Measurements from ENCODE around the gene OTULINL. TPM values are rescaled to one million over a fixed set of nuclear protein-coding genes. Genes with fewer than 3 reads are reported as not detected.

Gene OTULINL
- total and polyA plus RNA-seq, 3 experiments from 2014 or later = 15.4 to 24.5 (median 19.6) TPM

- Mint-ChIP-seq H3K4me3 (peak overlapping the region; percentile 18 to 84 (median 74)), H3K9me3 (no peaks in the 10 kb centered on the region), H3K4me1 (peaks cover 81 to 89% (median 86%) of the 10 kb centered on the region in 3 donors), H3K27ac (peak overlapping the region in 7 of 8 donors; percentile 52 to 95 (median 91)), H3K27me3 (no peaks in the 10 kb centered on the region), H3K36me3 (peaks cover 0 to 6% (median 3%) of the 10 kb centered on the region in 3 donors)
- no peak for DNase-seq
- CTCF ChIA-PET = no interaction called here
- no peak overlapping the region for H3K27ac ChIP-seq (ENCODE audit: low read depth, low read length)
- H3K4me3 ChIP-seq (ENCODE audit: low read length) = no peak overlapping the region
- POLR2A ChIA-PET = interaction anchor here (5.3 kb wide), 1 partner anchor 13 kb away, joined by 48 read pairs; the partner anchor contains the start of gene OTULINL
- H3K27me3 ChIP-seq (ENCODE audit: insufficient read depth, low read length, poor library complexity, severe bottlenecking) = no peaks in the 10 kb centered on the region
- H3K36me3 ChIP-seq (ENCODE audit: insufficient read depth, low read length) = no peaks in the 10 kb centered on the region
- peaks cover 71% of the 10 kb centered on the region for H3K4me1 ChIP-seq (ENCODE audit: insufficient read depth, low read length)
- H3K9me3 ChIP-seq (ENCODE audit: low read length) = no peaks in the 10 kb centered on the region
Measured at GRCh38 chr5:14595891-14596290, 14.3 kb downstream of the OTULINL start.

GRCh38 chr5:14597080-14597479, 15.5 kb downstream of the OTULINL start:
- ChIA-PET CTCF (interaction anchor here (1.0 kb wide), 1 partner anchor 11 kb away, joined by 3 read pairs; no protein-coding TSS in a partner anchor), POLR2A (no interaction called here)
- Histone ChIP-seq H3K9me3 (ENCODE audit: low read length) (no peaks in the 10 kb centered on the region), H3K27me3 (ENCODE audit: insufficient read depth, low read length, poor library complexity, severe bottlenecking) (no peaks in the 10 kb centered on the region), H3K36me3 (ENCODE audit: insufficient read depth, low read length) (peaks cover under 1% of the 10 kb centered on the region), H3K27ac (ENCODE audit: low read depth, low read length) (no peak overlapping the region), H3K4me1 (ENCODE audit: insufficient read depth, low read length) (peaks cover 60% of the 10 kb centered on the region), H3K4me3 (ENCODE audit: low read length) (no peak overlapping the region)
- no peaks in the 10 kb centered on the region for H3K9me3 Mint-ChIP-seq
- H3K4me3 Mint-ChIP-seq = peak overlapping the region in 1 of 7 donors; percentile 27
- peak overlapping the region in 5 of 8 donors; percentile 8 to 94 (median 48) for H3K27ac Mint-ChIP-seq
- H3K27me3 Mint-ChIP-seq = no peaks in the 10 kb centered on the region
- H3K4me1 Mint-ChIP-seq = peaks cover 71 to 77% (median 76%) of the 10 kb centered on the region in 3 donors
- peaks cover 0 to 17% (median 5%) of the 10 kb centered on the region in 3 donors for H3K36me3 Mint-ChIP-seq
- DNase-seq = no peak

- Histone ChIP-seq H3K27me3 (ENCODE audit: insufficient read depth, low read length, poor library complexity, severe bottlenecking) (no peaks in the 10 kb centered on the region), H3K9me3 (ENCODE audit: low read length) (no peaks in the 10 kb centered on the region), H3K4me1 (ENCODE audit: insufficient read depth, low read length) (peaks cover 48% of the 10 kb centered on the region), H3K36me3 (ENCODE audit: insufficient read depth, low read length) (peaks cover 10% of the 10 kb centered on the region), H3K4me3 (ENCODE audit: low read length) (no peak overlapping the region), H3K27ac (ENCODE audit: low read depth, low read length) (no peak overlapping the region)
- H3K9me3 Mint-ChIP-seq = no peaks in the 10 kb centered on the region
- no peak for DNase-seq
- peaks cover 61 to 71% (median 70%) of the 10 kb centered on the region in 3 donors for H3K4me1 Mint-ChIP-seq
- ChIA-PET CTCF (interaction anchor here (1.6 kb wide), 1 partner anchor 16 kb away, joined by 6 read pairs; no protein-coding TSS in a partner anchor), POLR2A (interaction anchor here (0.9 kb wide), 1 partner anchor 16 kb away, joined by 8 read pairs; no protein-coding TSS in a partner anchor)
- peaks cover 6 to 28% (median 12%) of the 10 kb centered on the region in 3 donors for H3K36me3 Mint-ChIP-seq
- H3K27me3 Mint-ChIP-seq = no peaks in the 10 kb centered on the region
- H3K4me3 Mint-ChIP-seq = peak overlapping the region in 3 of 7 donors; percentile 12 to 73 (median 44)
- H3K27ac Mint-ChIP-seq = peak overlapping the region in 3 of 8 donors; percentile 49 to 79 (median 78)
Measured at GRCh38 chr5:14598225-14598624, 16.6 kb downstream of the OTULINL start.

- H3K9me3 Mint-ChIP-seq = no peaks in the 10 kb centered on the region
- Histone ChIP-seq H3K9me3 (ENCODE audit: low read length) (no peaks in the 10 kb centered on the region), H3K4me3 (ENCODE audit: low read length) (no peak overlapping the region), H3K4me1 (ENCODE audit: insufficient read depth, low read length) (peaks cover 35% of the 10 kb centered on the region), H3K36me3 (ENCODE audit: insufficient read depth, low read length) (peaks cover 10% of the 10 kb centered on the region), H3K27ac (ENCODE audit: low read depth, low read length) (no peak overlapping the region), H3K27me3 (ENCODE audit: insufficient read depth, low read length, poor library complexity, severe bottlenecking) (no peaks in the 10 kb centered on the region)
- DNase-seq = no peak
- peak overlapping the region in 3 of 8 donors; percentile 10 to 72 (median 11) for H3K27ac Mint-ChIP-seq
- peaks cover 48 to 61% (median 57%) of the 10 kb centered on the region in 3 donors for H3K4me1 Mint-ChIP-seq
- POLR2A ChIA-PET = no interaction called here
- H3K27me3 Mint-ChIP-seq = no peaks in the 10 kb centered on the region
- H3K4me3 Mint-ChIP-seq = no peak overlapping the region
- H3K36me3 Mint-ChIP-seq = peaks cover 11 to 40% (median 16%) of the 10 kb centered on the region in 3 donors
- CTCF ChIA-PET = no interaction called here
Measured at GRCh38 chr5:14599476-14600127, 18.0 kb downstream of the OTULINL start.

GRCh38 chr5:14600846-14601245, 19.3 kb downstream of the OTULINL start:
- no peak overlapping the region for H3K4me3 ChIP-seq (ENCODE audit: low read length)
- peaks cover 36 to 49% (median 44%) of the 10 kb centered on the region in 3 donors for H3K4me1 Mint-ChIP-seq
- H3K27me3 ChIP-seq (ENCODE audit: insufficient read depth, low read length, poor library complexity, severe bottlenecking) = no peaks in the 10 kb centered on the region
- H3K27ac Mint-ChIP-seq = peak overlapping the region in 1 of 8 donors; percentile 51
- H3K4me1 ChIP-seq (ENCODE audit: insufficient read depth, low read length) = peaks cover 24% of the 10 kb centered on the region
- no peak overlapping the region for H3K4me3 Mint-ChIP-seq
- H3K9me3 ChIP-seq (ENCODE audit: low read length) = no peaks in the 10 kb centered on the region
- H3K36me3 ChIP-seq (ENCODE audit: insufficient read depth, low read length) = peaks cover 10% of the 10 kb centered on the region
- no peaks in the 10 kb centered on the region for H3K9me3 Mint-ChIP-seq
- H3K27ac ChIP-seq (ENCODE audit: low read depth, low read length) = no peak overlapping the region
- DNase-seq = no peak
- CTCF ChIA-PET = interaction anchor here (1.4 kb wide), 1 partner anchor 18 kb away, joined by 4 read pairs; no protein-coding TSS in a partner anchor
- POLR2A ChIA-PET = no interaction called here
- no peaks in the 10 kb centered on the region for H3K27me3 Mint-ChIP-seq
- peaks cover 19 to 50% (median 23%) of the 10 kb centered on the region in 3 donors for H3K36me3 Mint-ChIP-seq

- H3K9me3 ChIP-seq (ENCODE audit: low read length) = no peaks in the 10 kb centered on the region
- H3K36me3 Mint-ChIP-seq = peaks cover 22 to 70% (median 26%) of the 10 kb centered on the region in 3 donors
- H3K4me1 ChIP-seq (ENCODE audit: insufficient read depth, low read length) = peaks cover 2% of the 10 kb centered on the region
- H3K9me3 Mint-ChIP-seq = no peaks in the 10 kb centered on the region
- H3K27me3 Mint-ChIP-seq = no peaks in the 10 kb centered on the region
- peaks cover 10% of the 10 kb centered on the region for H3K36me3 ChIP-seq (ENCODE audit: insufficient read depth, low read length)
- no peak overlapping the region for H3K4me3 ChIP-seq (ENCODE audit: low read length)
- peak overlapping the region in 1 of 8 donors; percentile 36 for H3K27ac Mint-ChIP-seq
- CTCF ChIA-PET = no interaction called here
- DNase-seq = no peak
- H3K27me3 ChIP-seq (ENCODE audit: insufficient read depth, low read length, poor library complexity, severe bottlenecking) = no peaks in the 10 kb centered on the region
- peak overlapping the region in 1 of 7 donors; percentile 0 for H3K4me3 Mint-ChIP-seq
- H3K27ac ChIP-seq (ENCODE audit: low read depth, low read length) = no peak overlapping the region
- H3K4me1 Mint-ChIP-seq = peaks cover 13 to 27% (median 21%) of the 10 kb centered on the region in 3 donors
- POLR2A ChIA-PET = no interaction called here
Measured at GRCh38 chr5:14603141-14603540, 21.5 kb downstream of the OTULINL start.

- CTCF ChIA-PET = interaction anchor here (0.7 kb wide), 1 partner anchor 21 kb away, joined by 3 read pairs; no protein-coding TSS in a partner anchor
- Mint-ChIP-seq H3K36me3 (peaks cover 37 to 87% (median 41%) of the 10 kb centered on the region in 3 donors), H3K9me3 (no peaks in the 10 kb centered on the region), H3K4me1 (peaks cover 1 to 10% (median 6%) of the 10 kb centered on the region in 3 donors), H3K27ac (no peak overlapping the region), H3K27me3 (no peaks in the 10 kb centered on the region), H3K4me3 (no peak overlapping the region)
- Histone ChIP-seq H3K9me3 (ENCODE audit: low read length) (no peaks in the 10 kb centered on the region), H3K4me1 (ENCODE audit: insufficient read depth, low read length) (no peaks in the 10 kb centered on the region), H3K4me3 (ENCODE audit: low read length) (no peak overlapping the region), H3K27me3 (ENCODE audit: insufficient read depth, low read length, poor library complexity, severe bottlenecking) (no peaks in the 10 kb centered on the region), H3K27ac (ENCODE audit: low read depth, low read length) (no peak overlapping the region), H3K36me3 (ENCODE audit: insufficient read depth, low read length) (peaks cover 20% of the 10 kb centered on the region)
- POLR2A ChIA-PET = no interaction called here
- DNase-seq = no peak
Measured at GRCh38 chr5:14607104-14607503, 25.5 kb downstream of the OTULINL start.

GRCh38 chr5:14608169-14608568, 26.6 kb downstream of the OTULINL start:
- DNase-seq = no peak
- H3K27ac Mint-ChIP-seq = peak overlapping the region in 3 of 8 donors; percentile 22 to 41 (median 34)
- Histone ChIP-seq H3K27ac (ENCODE audit: low read depth, low read length) (no peak overlapping the region), H3K4me3 (ENCODE audit: low read length) (no peak overlapping the region), H3K4me1 (ENCODE audit: insufficient read depth, low read length) (no peaks in the 10 kb centered on the region), H3K27me3 (ENCODE audit: insufficient read depth, low read length, poor library complexity, severe bottlenecking) (no peaks in the 10 kb centered on the region), H3K9me3 (ENCODE audit: low read length) (no peaks in the 10 kb centered on the region), H3K36me3 (ENCODE audit: insufficient read depth, low read length) (peaks cover 11% of the 10 kb centered on the region)
- CTCF ChIA-PET = no interaction called here
- H3K4me3 Mint-ChIP-seq = no peak overlapping the region
- no peaks in the 10 kb centered on the region for H3K27me3 Mint-ChIP-seq
- POLR2A ChIA-PET = no interaction called here
- peaks cover 0 to 4% (median 1%) of the 10 kb centered on the region in 3 donors for H3K4me1 Mint-ChIP-seq
- no peaks in the 10 kb centered on the region for H3K9me3 Mint-ChIP-seq
- H3K36me3 Mint-ChIP-seq = peaks cover 33 to 84% (median 35%) of the 10 kb centered on the region in 3 donors
